Measurements from ENCODE around the gene PIGL.
"Not testable (repeated sequence)": the region's sequence is repeated elsewhere in the genome, so short reads cannot be mapped to it uniquely, and the experiment has no call there.

The PIGL gene

GRCh38 chr17:16199093-16199492 is 17.9 kb upstream of the PIGL start:
- TF ChIP-seq CTCF (IDR thresholded peaks at IDR 0.05; ENCODE audit: low read length) (no peak), EZH2 (IDR thresholded peaks at IDR 0.05; ENCODE audit: borderline replicate concordance, low read length) (no peak)
- no peaks in the 10 kb centered on the region for H4K20me1 ChIP-seq (ENCODE audit: insufficient read depth, low read length)
- H3K36me3 ChIP-seq (ENCODE audit: insufficient read depth, low read length): peaks cover 13% of the 10 kb centered on the region
- no peaks in the 10 kb centered on the region for H3K9me3 ChIP-seq (ENCODE audit: low read length)
- H3K27me3 ChIP-seq (ENCODE audit: insufficient read depth, low read length): no peaks in the 10 kb centered on the region
- no peaks in the 10 kb centered on the region for H3K9me2 ChIP-seq (ENCODE audit: low read depth, low read length)
- peaks cover 55% of the 10 kb centered on the region for H3K4me1 ChIP-seq (ENCODE audit: insufficient read depth, low read length, severe bottlenecking)
- H3K79me2 ChIP-seq (ENCODE audit: insufficient read depth, low read length): peaks cover 65% of the 10 kb centered on the region
- H3F3A ChIP-seq (ENCODE audit: insufficient read depth, low read length): no peaks in the 10 kb centered on the region
- H3K27ac ChIP-seq (ENCODE audit: low read depth, low read length, poor library complexity, severe bottlenecking): peak overlapping the region; percentile 91
- H3K9ac ChIP-seq (ENCODE audit: low read length): peak overlapping the region; percentile 42
- peak overlapping the region; percentile 64 for H3K4me2 ChIP-seq (ENCODE audit: low read length)
- H3K4me3 ChIP-seq (ENCODE audit: low read depth, low read length, poor library complexity, severe bottlenecking): peak overlapping the region; percentile 42
- H2AFZ ChIP-seq (ENCODE audit: low read length): no peak overlapping the region

- not testable (repeated sequence) for H3K9ac ChIP-seq (ENCODE audit: low read length); H3K36me3 ChIP-seq (ENCODE audit: insufficient read depth, low read length); H3K4me2 ChIP-seq (ENCODE audit: low read length); H2AFZ ChIP-seq (ENCODE audit: low read length); H4K20me1 ChIP-seq (ENCODE audit: insufficient read depth, low read length); H3K4me3 ChIP-seq (ENCODE audit: low read depth, low read length, poor library complexity, severe bottlenecking); H3K9me3 ChIP-seq (ENCODE audit: low read length); H3K9me2 ChIP-seq (ENCODE audit: low read depth, low read length); H3F3A ChIP-seq (ENCODE audit: insufficient read depth, low read length); H3K27me3 ChIP-seq (ENCODE audit: insufficient read depth, low read length)
- Histone ChIP-seq H3K27ac (ENCODE audit: low read depth, low read length, poor library complexity, severe bottlenecking) (peak overlapping the region; percentile 91), H3K4me1 (ENCODE audit: insufficient read depth, low read length, severe bottlenecking) (peaks cover 67% of the 10 kb centered on the region), H3K79me2 (ENCODE audit: insufficient read depth, low read length) (peaks cover 87% of the 10 kb centered on the region)
Observed at GRCh38 chr17:16201693-16202131, 15.3 kb upstream of the PIGL start.

GRCh38 chr17:16202554-16203500 is 14.2 kb upstream of the PIGL start:
- not testable (repeated sequence) for H2AFZ ChIP-seq (ENCODE audit: low read length); H3K9me3 ChIP-seq (ENCODE audit: low read length); H3F3A ChIP-seq (ENCODE audit: insufficient read depth, low read length); H3K27me3 ChIP-seq (ENCODE audit: insufficient read depth, low read length); H3K36me3 ChIP-seq (ENCODE audit: insufficient read depth, low read length); H4K20me1 ChIP-seq (ENCODE audit: insufficient read depth, low read length); H3K9me2 ChIP-seq (ENCODE audit: low read depth, low read length)
- Histone ChIP-seq H3K9ac (ENCODE audit: low read length) (peak overlapping the region; percentile 44), H3K4me2 (ENCODE audit: low read length) (peak overlapping the region; percentile 59), H3K4me3 (ENCODE audit: low read depth, low read length, poor library complexity, severe bottlenecking) (peak overlapping the region; percentile 25), H3K79me2 (ENCODE audit: insufficient read depth, low read length) (peaks cover 88% of the 10 kb centered on the region), H3K27ac (ENCODE audit: low read depth, low read length, poor library complexity, severe bottlenecking) (peak overlapping the region; percentile 88), H3K4me1 (ENCODE audit: insufficient read depth, low read length, severe bottlenecking) (peaks cover 67% of the 10 kb centered on the region)

GRCh38 chr17:16204763-16205162 is 12.2 kb upstream of the PIGL start:
- Histone ChIP-seq H3K4me2 (ENCODE audit: low read length) (peak overlapping the region; percentile 23; the same call in 1 of the 2 replicates), H3K79me2 (ENCODE audit: insufficient read depth, low read length) (peaks cover 92% of the 10 kb centered on the region), H3K27ac (ENCODE audit: low read depth, low read length, poor library complexity, severe bottlenecking) (peak overlapping the region; percentile 59), H3K4me1 (ENCODE audit: insufficient read depth, low read length, severe bottlenecking) (peaks cover 55% of the 10 kb centered on the region)
- H4K20me1 ChIP-seq (ENCODE audit: insufficient read depth, low read length); H3K9ac ChIP-seq (ENCODE audit: low read length); H3K27me3 ChIP-seq (ENCODE audit: insufficient read depth, low read length); H3F3A ChIP-seq (ENCODE audit: insufficient read depth, low read length); H3K9me3 ChIP-seq (ENCODE audit: low read length); H2AFZ ChIP-seq (ENCODE audit: low read length); H3K4me3 ChIP-seq (ENCODE audit: low read depth, low read length, poor library complexity, severe bottlenecking); H3K9me2 ChIP-seq (ENCODE audit: low read depth, low read length); H3K36me3 ChIP-seq (ENCODE audit: insufficient read depth, low read length): not testable (repeated sequence)
